Measurements from ENCODE around the gene AEBP1.
A peak's percentile ranks its signal among the peaks of the same experiment; 100 is the strongest.

Gene AEBP1

GRCh38 chr7:44155191-44156185 is 51.3 kb downstream of the AEBP1 start:
- no peak for DNase-seq (ENCODE audit: low spot score)

DNA sequence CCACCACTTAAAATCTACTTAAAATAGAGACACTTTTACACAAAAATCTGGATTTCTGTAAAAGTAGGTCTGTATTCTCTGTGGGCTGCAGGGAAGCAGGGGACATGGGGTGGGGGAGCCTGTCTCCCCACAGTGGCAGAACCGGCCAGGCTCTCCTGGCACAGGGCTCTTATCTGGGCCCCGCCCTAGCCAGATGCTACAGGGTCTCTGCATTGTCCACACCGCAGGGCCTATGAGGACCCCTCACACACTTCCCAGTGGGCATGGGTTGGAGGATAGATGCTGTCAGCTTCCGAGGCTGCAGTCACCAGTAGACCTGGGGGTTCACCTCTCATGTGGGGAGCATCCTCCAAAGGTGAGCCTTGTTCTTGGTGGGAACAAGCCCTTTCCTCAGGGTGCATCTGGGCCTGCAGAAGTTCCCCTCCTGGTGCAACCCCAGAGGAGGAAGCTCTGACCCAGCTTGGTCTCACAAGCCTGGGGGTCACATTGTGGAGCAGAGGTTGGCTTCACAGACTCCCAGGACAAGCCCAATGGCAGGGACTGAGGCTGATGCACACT is 52.4 kb downstream of the AEBP1 start:
- DNase-seq (ENCODE audit: low spot score) = no peak

DNA sequence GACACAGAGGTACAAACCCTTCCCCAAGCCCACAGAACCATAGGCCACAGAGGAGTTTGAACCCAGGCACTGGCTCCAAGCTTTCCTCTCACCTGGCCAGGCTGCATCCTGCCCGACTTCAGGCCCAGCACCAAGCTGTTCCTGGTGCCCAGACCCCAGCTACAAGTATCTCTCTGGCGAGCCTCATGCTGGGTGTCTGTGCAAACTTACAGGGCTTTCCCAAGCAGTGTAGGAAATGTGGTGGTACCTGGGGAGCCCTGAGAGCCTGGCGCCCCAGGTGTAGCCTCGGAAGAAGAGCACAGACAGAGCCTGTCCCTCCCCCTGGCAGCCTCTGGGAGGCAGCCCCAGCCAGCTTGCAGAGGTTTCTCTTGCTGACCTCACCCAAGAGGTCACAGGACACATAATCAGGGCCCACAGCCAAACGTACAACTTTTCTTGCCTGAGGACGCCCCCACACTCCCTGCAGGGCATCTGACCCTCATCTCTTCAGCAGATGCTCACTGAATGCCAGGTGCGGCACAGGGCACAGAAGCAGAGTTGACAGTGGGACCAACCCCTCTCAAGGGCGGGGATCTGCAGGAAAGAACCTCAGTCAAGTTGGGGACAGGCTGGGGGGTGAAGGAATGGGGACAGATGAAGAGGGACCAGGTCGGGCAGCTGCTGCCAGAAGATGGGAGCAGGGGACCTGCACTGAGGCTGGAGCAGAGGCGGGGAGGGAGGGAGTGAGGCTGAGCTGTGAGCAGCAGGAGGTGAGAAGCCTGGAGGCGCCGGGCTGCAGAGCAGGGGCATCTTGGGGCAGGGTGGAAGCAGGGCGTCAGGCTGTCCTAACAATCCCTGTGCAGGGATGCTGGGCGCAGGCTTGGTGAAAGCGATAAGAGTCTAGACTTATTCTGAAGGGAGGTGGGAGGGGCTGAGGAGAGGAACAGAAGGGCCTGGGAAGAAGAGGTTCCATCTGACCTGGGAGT is 53.3 kb downstream of the AEBP1 start:
- DNase-seq (ENCODE audit: low spot score) = no peak

- DNase-seq (ENCODE audit: low spot score) = no peak
Observed at GRCh38 chr7:44158096-44158872, 54.1 kb downstream of the AEBP1 start.

DNA sequence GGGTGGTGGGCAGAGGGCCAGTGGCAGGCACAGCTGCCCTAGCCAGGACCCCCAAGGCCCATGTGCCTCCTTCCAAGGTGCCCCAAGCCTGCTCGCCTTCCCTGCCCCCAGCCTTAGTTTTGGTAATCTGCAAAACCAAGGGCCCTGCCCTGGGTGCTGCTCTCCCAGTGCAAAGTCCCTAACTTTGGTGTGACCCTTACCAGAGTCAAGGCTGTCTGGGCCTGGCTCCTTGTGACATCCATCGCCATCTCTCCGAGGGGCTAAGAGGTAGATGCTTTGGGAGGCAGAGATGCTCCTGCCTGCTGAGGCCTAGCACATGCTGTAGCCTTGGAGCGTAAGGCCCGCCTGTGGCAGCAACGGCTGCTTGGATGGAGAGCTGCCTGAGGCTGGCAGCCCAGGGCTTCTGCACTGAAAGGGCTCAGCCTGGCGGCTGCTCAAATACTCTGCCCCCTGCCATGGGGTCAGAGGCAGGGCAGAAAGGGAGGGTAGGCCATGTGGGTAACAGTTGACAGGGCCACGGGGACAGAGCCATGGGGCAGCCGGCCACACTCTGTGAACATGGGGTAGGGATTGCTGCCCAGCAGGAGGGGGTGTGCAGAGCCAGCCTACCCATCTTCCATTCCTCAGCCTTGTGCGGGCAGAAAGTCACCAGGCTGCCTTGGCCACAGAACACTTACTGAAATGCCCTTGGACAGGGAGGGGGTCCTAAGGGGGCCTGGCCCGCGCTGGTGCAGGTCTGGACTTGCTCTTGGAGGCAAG is 54.9 kb downstream of the AEBP1 start:
- peak; percentile 20 for DNase-seq (ENCODE audit: low spot score)

- no peak for DNase-seq (ENCODE audit: low spot score)
Observed at GRCh38 chr7:44159824-44160630, 55.9 kb downstream of the AEBP1 start.

- no peak for DNase-seq (ENCODE audit: low spot score)
Observed at GRCh38 chr7:44161371-44161770, 57.2 kb downstream of the AEBP1 start.

DNA sequence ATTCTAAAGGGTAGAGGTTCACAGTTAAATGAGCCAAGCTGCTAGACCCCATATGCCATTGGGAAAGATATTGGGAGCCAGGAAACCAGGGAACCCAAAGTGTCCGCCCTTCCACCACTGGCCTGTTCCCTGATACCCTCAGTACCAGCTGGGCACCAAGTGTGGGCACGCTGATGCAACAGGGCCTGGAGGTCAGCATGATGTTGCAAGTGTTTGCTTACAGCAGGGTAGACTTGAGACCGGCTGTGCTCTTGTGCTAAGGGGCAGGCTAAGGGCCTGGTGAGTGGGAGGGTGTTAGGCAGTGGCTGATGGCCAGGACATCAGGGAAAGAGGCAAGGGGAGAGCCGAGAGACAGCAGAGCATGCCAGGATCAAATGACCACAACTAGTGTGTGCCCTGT is 58.0 kb downstream of the AEBP1 start:
- no peak for DNase-seq (ENCODE audit: low spot score)

DNA sequence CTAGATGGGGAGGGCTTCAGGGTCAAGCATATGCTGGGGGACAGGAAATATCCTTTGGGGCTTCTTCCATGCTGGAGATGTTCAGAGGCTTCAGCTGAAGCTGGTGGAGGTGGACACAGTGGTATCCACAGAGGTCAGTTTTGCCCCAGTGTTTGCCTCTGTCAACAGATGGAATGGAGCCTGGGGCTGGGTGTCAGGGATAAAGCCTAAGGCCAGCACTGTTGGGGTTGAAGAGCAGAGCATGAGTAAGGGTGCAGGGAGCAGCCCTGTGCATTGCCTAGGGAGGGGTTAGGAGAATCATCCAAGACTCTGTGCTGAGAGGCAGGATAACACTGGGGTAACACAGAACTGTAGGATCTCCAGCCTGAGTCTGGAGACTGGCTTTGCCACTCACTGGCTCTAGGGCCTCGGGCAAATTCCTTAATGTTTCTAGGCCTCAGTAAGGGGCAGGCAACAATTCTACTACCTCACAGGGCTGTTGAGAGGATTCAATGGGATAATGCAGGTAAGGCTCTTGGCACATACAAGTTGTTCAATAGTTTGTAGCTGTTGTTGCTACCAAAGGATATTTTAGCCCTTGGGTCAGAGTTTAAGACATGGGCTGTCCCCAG is 58.7 kb downstream of the AEBP1 start:
- DNase-seq (ENCODE audit: low spot score) = no peak

DNA sequence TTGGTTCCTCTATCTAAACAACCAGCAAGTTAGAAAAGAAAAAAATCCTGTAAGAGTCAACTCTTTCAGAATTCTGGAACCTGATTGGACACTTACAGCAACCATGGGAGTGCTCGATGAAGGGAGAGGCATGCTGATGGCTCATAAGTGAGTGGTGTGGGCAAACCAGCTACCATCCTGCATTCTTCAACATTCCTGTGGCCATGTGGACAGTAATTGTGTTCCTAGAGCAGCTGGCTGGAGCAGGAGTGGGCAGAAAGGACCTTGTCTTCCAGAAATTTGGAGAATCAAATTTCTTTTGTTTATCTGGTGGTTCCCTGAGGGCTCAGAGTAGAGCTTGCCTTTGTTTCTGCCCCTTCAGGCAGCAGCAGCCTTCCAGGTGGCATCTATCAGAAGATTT is 59.4 kb downstream of the AEBP1 start:
- DNase-seq (ENCODE audit: low spot score) = no peak

Measured in putamen (tissue), 1 donor.